Small intestine (tissue), 7 donors: ENCODE data around the gene FRAS1. TPM values are rescaled to one million over a fixed set of nuclear protein-coding genes. Genes with fewer than 3 reads are reported as not detected.

Experiments used
- DNase-seq, 2 donors: peaks; one replicate each; pipeline versions ENCODE4 v3.0.0 to v3.0.0-alpha.2; 2013
- FAIRE-seq: peaks from 2 replicates; lab custom pipeline; 2012; peaks lifted over from hg19 to GRCh38; lab: Jason Lieb, UNC
- H3K27ac ChIP-seq, 3 donors: one replicate each; pipeline ENCODE4 v1.5.1; 2013; ENCODE audit warnings: low read length in 2 of 3, mild to moderate bottlenecking in 2 of 3, control low read depth in 1 of 3, inconsistent platforms in 1 of 3, low read depth in 1 of 3, moderate library complexity in 1 of 3
- H3K27me3 ChIP-seq, 3 donors: one replicate each; pipeline ENCODE4 v1.6.1; 2013; ENCODE audit warnings: low read length in 3 of 3, inconsistent platforms in 1 of 3; ENCODE audit not compliant: control insufficient read depth in 3 of 3, insufficient read depth in 3 of 3
- H3K36me3 ChIP-seq, 3 donors: one replicate each; pipeline ENCODE4 v1.6.1; 2013; ENCODE audit warnings: low read length in 3 of 3, inconsistent platforms in 1 of 3, low read depth in 1 of 3, mild to moderate bottlenecking in 1 of 3, moderate library complexity in 1 of 3; ENCODE audit not compliant: control insufficient read depth in 3 of 3, insufficient read depth in 2 of 3
- H3K4me1 ChIP-seq, 3 donors: one replicate each; pipeline ENCODE4 v1.6.1; 2013; ENCODE audit warnings: low read length in 2 of 3, inconsistent platforms in 1 of 3, low read depth in 1 of 3, mild to moderate bottlenecking in 1 of 3, moderate library complexity in 1 of 3; ENCODE audit not compliant: control insufficient read depth in 3 of 3, insufficient read depth in 2 of 3
- H3K4me3 ChIP-seq, 3 donors: one replicate each; pipeline ENCODE4 v1.5.1; 2013; ENCODE audit warnings: low read length in 3 of 3, control low read depth in 1 of 3, inconsistent platforms in 1 of 3, low read depth in 1 of 3, mild to moderate bottlenecking in 1 of 3, moderate library complexity in 1 of 3
- H3K9me3 ChIP-seq, 2 donors: one replicate each; pipeline ENCODE4 v1.6.1; 2013; ENCODE audit warnings: low read depth in 1 of 2, low read length in 1 of 2; ENCODE audit not compliant: control insufficient read depth in 2 of 2, insufficient read depth in 1 of 2
- WGBS, 3 donors: extraction: QIAGEN DNeasy Blood & Tissue Kit; methylation state at CpG; one replicate each; pipeline ENCODE4 v1.1.7; 2013; 5-methylcytosine and 5-hydroxymethylcytosine counted together
- polyA plus RNA-seq, 4 donors: library from polyadenylated mRNA; stranded (reverse) in 3 of 4; unstranded in 1 of 4; fragments of 200-250 nt in 3 of 4; fragments of 120-200 nt in 1 of 4; gene quantifications; one replicate each; pipeline versions ENCODE4 v1.2.1 to v1.2.3, GENCODE V29; 2013
- donor health status: healthy with polysubstance abuse.
- donor health status: control.
- donor health status: control.
- donor health status: Bipolar disorder and iron deficiency.
- donor health status: healthy.

Gene FRAS1
- polyA plus RNA-seq, 4 donors, result 0.16 to 12.6 TPM; not detected in 2

DNA sequence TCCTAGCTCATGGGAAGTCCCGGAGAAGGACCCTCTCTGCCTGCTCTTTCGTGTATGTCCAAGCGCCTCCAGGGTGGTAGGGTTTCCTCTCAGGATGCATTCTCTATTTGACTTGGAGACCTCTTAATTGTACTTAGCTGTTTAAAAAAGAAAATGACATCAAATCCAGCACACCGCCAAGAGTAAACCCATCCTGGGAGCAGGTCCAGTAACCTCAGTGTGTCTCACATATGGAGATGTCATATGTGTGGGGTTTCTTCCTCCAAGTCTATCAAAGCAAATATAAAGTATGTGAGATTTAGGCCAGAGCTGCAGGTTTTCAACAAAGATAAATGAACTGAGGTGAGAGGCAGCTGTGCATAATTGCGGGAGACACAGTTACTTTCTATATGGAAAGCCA is 285.0 kb downstream of the FRAS1 start:
- FAIRE-seq (no peak), DNase-seq (no peak)
- no peak overlapping the region for H3K27ac ChIP-seq
- peaks cover 0 to 13% (median 0%) of the 10 kb centered on the region in 3 donors for H3K36me3 ChIP-seq
- H3K27me3 ChIP-seq, result no peaks in the 10 kb centered on the region
- no peaks in the 10 kb centered on the region for H3K4me1 ChIP-seq
- no peaks in the 10 kb centered on the region for H3K9me3 ChIP-seq
- 81 to 92% (median 88%) methylated on average over 5 of the region's 5 CpGs for WGBS, 3 donors
- H3K4me3 ChIP-seq, result no peak overlapping the region

DNA sequence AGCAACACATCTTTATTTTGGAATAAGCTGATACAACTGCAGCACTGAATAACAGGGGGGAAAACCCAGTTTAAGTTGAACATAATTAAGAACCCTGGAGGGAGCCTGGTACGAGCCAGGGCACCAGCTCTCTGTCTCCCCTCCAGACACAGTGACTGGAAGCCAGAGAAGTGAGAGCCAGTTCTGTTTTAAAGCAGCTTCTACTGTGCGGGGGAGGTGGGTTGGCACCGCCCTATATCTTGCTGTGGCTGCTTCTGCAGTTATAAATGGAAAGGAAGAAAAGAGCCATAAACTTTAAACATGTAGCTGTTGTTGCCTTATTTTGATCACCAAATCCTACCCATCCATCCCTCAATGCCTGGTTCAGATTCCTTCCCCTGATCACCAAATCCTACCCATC is 286.6 kb downstream of the FRAS1 start:
- H3K27ac ChIP-seq, result no peak overlapping the region
- no peak for FAIRE-seq
- no peaks in the 10 kb centered on the region for H3K9me3 ChIP-seq
- DNase-seq, result no peak
- no peak overlapping the region for H3K4me3 ChIP-seq
- no peaks in the 10 kb centered on the region for H3K27me3 ChIP-seq
- no peaks in the 10 kb centered on the region for H3K4me1 ChIP-seq
- H3K36me3 ChIP-seq, result peaks cover 0 to 4% (median 0%) of the 10 kb centered on the region in 3 donors
- WGBS, 3 donors, result 75 to 80% (median 78%) methylated on average over 3 of the region's 3 CpGs

DNA sequence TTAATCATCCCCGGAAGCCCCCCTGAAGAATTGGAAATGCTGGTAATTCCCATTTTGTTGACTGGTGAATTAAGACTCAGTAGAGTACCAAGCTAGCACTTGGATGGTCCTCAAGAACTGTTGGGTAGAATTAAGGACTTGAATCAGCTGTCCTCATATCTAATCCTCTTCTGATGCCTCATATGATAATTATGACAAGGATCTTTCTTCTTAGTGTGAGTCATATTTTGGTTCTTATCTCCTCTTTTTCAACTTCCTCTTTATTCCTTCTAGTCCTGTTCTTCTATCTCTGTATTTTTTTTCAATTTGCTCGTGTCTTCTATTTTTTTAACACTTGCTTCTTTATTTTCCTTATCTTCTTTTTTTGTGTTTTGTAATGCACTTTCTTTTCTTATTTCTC is 288.1 kb downstream of the FRAS1 start:
- Histone ChIP-seq H3K27ac (no peak overlapping the region), H3K27me3 (no peaks in the 10 kb centered on the region), H3K36me3 (peaks cover 0 to 3% (median 0%) of the 10 kb centered on the region in 3 donors), H3K4me1 (no peaks in the 10 kb centered on the region), H3K9me3 (no peaks in the 10 kb centered on the region), H3K4me3 (no peak overlapping the region)
- FAIRE-seq (no peak), DNase-seq (no peak)
- 61 to 75% (median 68%) methylated on average over 2 of the region's 2 CpGs for WGBS, 3 donors

DNA sequence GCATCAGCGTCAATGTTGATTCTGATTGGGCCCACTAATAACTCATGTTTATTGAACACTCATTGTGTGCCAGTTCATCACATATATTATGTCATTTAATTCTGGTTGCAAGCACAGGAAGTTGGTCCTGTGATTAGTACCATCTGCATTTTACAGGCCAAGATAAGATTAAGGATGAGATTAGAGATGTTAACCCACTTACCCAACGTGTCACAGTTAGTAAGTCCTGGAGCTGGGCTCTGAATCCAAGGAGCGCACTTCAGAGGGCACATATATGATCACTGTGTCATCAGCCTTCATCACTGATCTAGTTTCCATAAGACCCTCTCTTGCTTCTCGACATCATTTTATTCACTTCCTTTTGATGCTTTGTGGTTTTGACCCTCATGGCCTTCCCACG is 289.1 kb downstream of the FRAS1 start:
- H3K36me3 ChIP-seq, result peaks cover 0 to 3% (median 0%) of the 10 kb centered on the region in 3 donors
- H3K4me1 ChIP-seq, result no peaks in the 10 kb centered on the region
- no peaks in the 10 kb centered on the region for H3K9me3 ChIP-seq
- H3K4me3 ChIP-seq, result no peak overlapping the region
- no peak overlapping the region for H3K27ac ChIP-seq
- DNase-seq, result no peak
- WGBS, 3 donors, result 71 to 78% (median 78%) methylated on average over 5 of the region's 5 CpGs
- FAIRE-seq, result no peak
- H3K27me3 ChIP-seq, result no peaks in the 10 kb centered on the region

DNA sequence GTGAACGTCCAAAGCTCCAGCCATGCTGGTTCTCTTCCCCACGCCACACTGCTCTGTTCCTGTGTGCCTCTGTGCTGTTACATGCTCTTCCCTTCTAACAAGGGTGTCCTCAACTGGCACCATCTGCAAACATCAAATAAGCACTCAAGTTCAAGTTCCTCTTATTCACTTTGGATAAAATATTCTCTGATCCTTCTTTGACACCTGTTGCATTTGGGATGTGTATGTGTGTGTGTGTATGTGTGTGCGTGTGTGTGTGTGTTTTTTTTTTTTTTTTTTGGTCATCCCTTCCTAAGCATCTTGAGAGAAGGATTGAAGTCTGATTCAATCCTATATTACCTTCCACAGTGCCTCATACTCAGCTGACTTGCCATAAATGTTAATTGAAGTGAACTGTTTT is 290.4 kb downstream of the FRAS1 start:
- FAIRE-seq (no peak), DNase-seq (no peak)
- no peaks in the 10 kb centered on the region for H3K36me3 ChIP-seq
- H3K27me3 ChIP-seq, result no peaks in the 10 kb centered on the region
- WGBS, 3 donors, result 70 to 84% (median 84%) methylated on average over 3 of the region's 3 CpGs
- no peak overlapping the region for H3K4me3 ChIP-seq
- H3K27ac ChIP-seq, result no peak overlapping the region
- H3K9me3 ChIP-seq, result no peaks in the 10 kb centered on the region
- no peaks in the 10 kb centered on the region for H3K4me1 ChIP-seq

DNA sequence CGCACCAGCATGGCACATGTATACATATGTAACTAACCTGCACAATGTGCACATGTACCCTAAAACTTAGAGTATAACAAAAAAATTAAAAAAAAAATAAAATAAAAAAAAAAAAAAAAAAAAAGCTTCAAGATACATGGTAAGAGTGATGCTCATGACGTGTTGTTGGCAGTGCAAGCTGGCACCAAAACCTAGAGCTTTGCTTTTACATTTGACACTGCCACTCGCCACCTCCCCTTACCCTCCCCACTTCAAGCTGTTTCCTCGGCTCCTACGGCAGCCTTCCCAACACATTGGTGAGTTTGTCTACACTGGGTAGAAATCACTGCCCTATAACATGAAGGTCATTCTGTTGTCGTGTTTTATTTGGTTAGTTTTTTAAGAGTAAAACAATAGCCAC is 296.8 kb downstream of the FRAS1 start:
- FAIRE-seq (no peak), DNase-seq (no peak)
- 82 to 90% (median 88%) methylated on average over 5 of the region's 6 CpGs for WGBS, 3 donors
- Histone ChIP-seq H3K4me3 (no peak overlapping the region), H3K27ac (no peak overlapping the region), H3K9me3 (no peaks in the 10 kb centered on the region), H3K27me3 (no peaks in the 10 kb centered on the region), H3K4me1 (no peaks in the 10 kb centered on the region), H3K36me3 (no peaks in the 10 kb centered on the region)

DNA sequence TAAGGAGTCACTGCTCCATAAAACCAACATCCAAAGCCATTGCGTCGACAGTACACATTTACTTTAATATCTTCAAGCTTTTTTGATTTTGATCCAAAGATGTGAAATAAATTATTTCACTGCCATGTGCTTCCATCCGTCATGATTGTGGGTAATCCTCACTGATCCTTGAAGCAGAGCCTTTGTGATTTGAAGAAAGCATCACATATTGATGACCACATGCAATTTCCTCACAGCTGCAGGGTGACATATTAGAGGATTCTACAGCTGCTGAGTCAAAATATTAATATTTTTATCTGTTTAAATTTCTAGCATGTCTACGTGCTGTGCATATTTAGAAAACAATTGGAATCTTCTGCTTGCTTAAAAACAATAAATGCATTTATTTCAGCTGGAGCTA is 297.7 kb downstream of the FRAS1 start:
- no peaks in the 10 kb centered on the region for H3K27me3 ChIP-seq
- FAIRE-seq (no peak), DNase-seq (no peak)

DNA sequence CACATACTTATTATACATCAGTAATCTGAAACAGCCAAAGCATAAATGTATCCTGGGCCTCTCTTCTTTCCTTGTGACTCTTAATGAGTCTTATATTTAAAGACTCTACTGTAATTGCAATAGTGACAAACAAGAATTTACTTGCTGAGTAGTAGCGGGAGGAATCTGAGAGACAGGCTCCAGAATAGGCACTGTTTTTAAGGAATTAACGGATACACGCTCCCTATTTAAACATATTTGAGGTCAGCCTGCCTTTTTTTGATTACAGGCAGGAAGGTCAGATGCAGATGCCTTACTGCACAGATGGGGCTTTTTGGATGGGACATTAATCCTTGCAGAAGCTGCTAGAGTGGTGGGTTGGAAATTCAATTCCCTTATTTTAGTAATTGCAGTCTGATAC is 298.2 kb downstream of the FRAS1 start:
- Histone ChIP-seq H3K4me3 (no peak overlapping the region), H3K9me3 (no peaks in the 10 kb centered on the region), H3K27ac (no peak overlapping the region), H3K36me3 (no peaks in the 10 kb centered on the region), H3K27me3 (no peaks in the 10 kb centered on the region), H3K4me1 (peaks cover 0 to 6% (median 0%) of the 10 kb centered on the region in 3 donors)
- DNase-seq (no peak), FAIRE-seq (no peak)
- WGBS, 3 donors, result 93 to 98% (median 93%) methylated on average over 3 of the region's 3 CpGs

More for the DNA sequence above, 297.7 kb downstream of the FRAS1 start:
- H3K4me3 ChIP-seq, result no peak overlapping the region
- H3K27ac ChIP-seq, result no peak overlapping the region
- H3K36me3 ChIP-seq, result no peaks in the 10 kb centered on the region
- H3K9me3 ChIP-seq, result no peaks in the 10 kb centered on the region
- WGBS, 3 donors, result 79 to 88% (median 85%) methylated on average over 4 of the region's 4 CpGs
- H3K4me1 ChIP-seq, result peaks cover 0 to 1% (median 0%) of the 10 kb centered on the region in 3 donors

DNA sequence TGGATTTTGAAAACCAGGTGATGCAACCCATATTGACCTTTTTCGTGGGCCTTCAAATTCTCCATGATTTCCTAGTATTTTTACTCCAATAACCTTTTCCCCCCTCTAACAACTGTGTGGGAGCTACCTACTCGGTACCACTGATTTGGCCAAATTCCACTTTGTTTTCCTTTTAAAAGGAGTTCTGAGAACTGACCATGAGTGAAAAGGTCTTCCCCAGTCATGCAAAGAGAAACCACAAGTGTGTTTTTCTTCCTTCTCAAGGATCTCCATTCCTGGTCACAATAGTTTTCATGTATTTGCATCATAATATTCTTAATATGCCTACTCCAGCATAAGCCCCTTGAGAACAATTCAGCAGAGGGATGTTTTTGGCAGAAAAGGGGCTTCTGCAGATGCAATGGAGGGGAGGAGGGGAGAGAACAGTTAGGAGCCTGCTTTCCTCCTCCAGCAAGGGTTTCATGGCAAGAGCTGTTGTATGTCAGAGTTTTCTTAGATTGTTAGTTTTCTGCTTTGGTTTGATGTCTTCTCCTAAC is 299.2 kb downstream of the FRAS1 start:
- WGBS, 3 donors, result 76 to 82% (median 76%) methylated on average over 2 of the region's 2 CpGs
- FAIRE-seq (no peak), DNase-seq (no peak)
- Histone ChIP-seq H3K36me3 (no peaks in the 10 kb centered on the region), H3K27me3 (no peaks in the 10 kb centered on the region), H3K4me3 (no peak overlapping the region), H3K4me1 (peaks cover 0 to 8% (median 0%) of the 10 kb centered on the region in 3 donors), H3K9me3 (no peaks in the 10 kb centered on the region), H3K27ac (no peak overlapping the region)
